GM18508 (cell line): ENCODE measurements around the gene DYNLRB2.
A peak's percentile ranks its signal among the peaks of the same experiment; 100 is the strongest.

Source experiments
- ATAC-seq: cut with Tn5 transposase; IDR thresholded peaks from one replicate; pipeline ENCODE4 v1.9.1; 2021; ENCODE audit warnings: moderate number of reproducible peaks; ENCODE audit not compliant: insufficient read depth, unreplicated experiment

DYNLRB2 gene

GRCh38 chr16:80547145-80547544 lies 6.4 kb downstream of the DYNLRB2 start:
- ATAC-seq: no peak

- ATAC-seq: no peak
These were observed 11.5 kb downstream of the DYNLRB2 start for GRCh38 chr16:80552277-80552676.

GRCh38 chr16:80554033-80554432 lies 13.2 kb downstream of the DYNLRB2 start:
- ATAC-seq: no peak

- no peak for ATAC-seq
These were observed 15.7 kb downstream of the DYNLRB2 start for GRCh38 chr16:80556481-80556880.

GRCh38 chr16:80557037-80557436 lies 16.2 kb downstream of the DYNLRB2 start:
- ATAC-seq: no peak

- no peak for ATAC-seq
These were observed 18.6 kb downstream of the DYNLRB2 start for GRCh38 chr16:80559369-80559768.

- no peak for ATAC-seq
These were observed 22.3 kb downstream of the DYNLRB2 start for GRCh38 chr16:80563066-80563465.

GRCh38 chr16:80564394-80564793 lies 23.6 kb downstream of the DYNLRB2 start:
- no peak for ATAC-seq

- peak; percentile 53 for ATAC-seq
These were observed 28.8 kb downstream of the DYNLRB2 start for GRCh38 chr16:80569440-80570105.

- ATAC-seq: no peak
These were observed 29.3 kb downstream of the DYNLRB2 start for GRCh38 chr16:80570106-80570478.

- no peak for ATAC-seq
These were observed 32.9 kb downstream of the DYNLRB2 start for GRCh38 chr16:80573700-80574120.

- ATAC-seq: no peak
These were observed 35.6 kb downstream of the DYNLRB2 start for GRCh38 chr16:80576343-80576912.

- ATAC-seq: no peak
These were observed 36.9 kb downstream of the DYNLRB2 start for GRCh38 chr16:80577485-80578280.

- ATAC-seq: peak; percentile 82
These were observed 39.5 kb downstream of the DYNLRB2 start for GRCh38 chr16:80580109-80580832.

GRCh38 chr16:80583466-80583865 lies 42.7 kb downstream of the DYNLRB2 start:
- ATAC-seq: no peak

GRCh38 chr16:80585764-80586163 lies 45.0 kb downstream of the DYNLRB2 start:
- no peak for ATAC-seq

- no peak for ATAC-seq
These were observed 45.7 kb downstream of the DYNLRB2 start for GRCh38 chr16:80586476-80586875.

- ATAC-seq: no peak
These were observed 46.3 kb downstream of the DYNLRB2 start for GRCh38 chr16:80587071-80587470.

GRCh38 chr16:80591071-80591915 lies 50.5 kb downstream of the DYNLRB2 start:
- ATAC-seq: no peak

- no peak for ATAC-seq
These were observed 51.5 kb downstream of the DYNLRB2 start for GRCh38 chr16:80592273-80592672.
